Testis (tissue), 3 donors: ENCODE data around the gene BRD9. TPM values are rescaled to one million over a fixed set of nuclear protein-coding genes. Genes with fewer than 3 reads are reported as not detected.

ENCODE experiments used
- DNase-seq: peaks from one replicate; pipeline ENCODE4 v3.0.0-alpha.2; 2019
- H3K27ac ChIP-seq, 2 donors: fragments of 200-600 bp; sonication (generic); one replicate each; pipeline ENCODE4 v1.5.1; 2019
- H3K27me3 ChIP-seq: fragments of 200-600 bp; sonication (generic); one replicate; pipeline ENCODE4 v1.5.1; 2019
- H3K36me3 ChIP-seq: fragments of 200-600 bp; sonication (generic); one replicate; pipeline ENCODE4 v1.5.1; 2017; ENCODE audit warnings: low read depth; ENCODE audit errors: missing control alignments
- H3K4me1 ChIP-seq: fragments of 200-600 bp; sonication (generic); one replicate; pipeline ENCODE4 v1.5.1; 2019
- H3K4me3 ChIP-seq, 2 donors: fragments of 200-600 bp; sonication (generic); one replicate each; pipeline ENCODE4 v1.5.1; 2017 to 2019
- H3K9me3 ChIP-seq: fragments of 200-600 bp; sonication (generic); one replicate; pipeline ENCODE4 v1.5.1; 2017
- POLR2A ChIP-seq: fragments of 450-650 bp; IDR thresholded peaks from one replicate; pipeline ENCODE4 v1.6.1; 2017; ENCODE audit warnings: antibody characterized with exemption, mild to moderate bottlenecking, moderate library complexity
- WGBS, 2 donors: methylation state at CpG; one replicate each; pipeline ENCODE4 v1.1.5; 2018; 5-methylcytosine and 5-hydroxymethylcytosine counted together
- intact Hi-C: fragments of 100-400 bp; cut with DNase I; formaldehyde crosslinking; loops from one replicate; pipeline ENCODE4 v1.15.1; 2023; ENCODE audit warnings: low total_unique reads
- polyA plus RNA-seq: library from polyadenylated mRNA; stranded (reverse); fragments of 350-450 nt; fragmentation: Illumina TruSeq; extraction: RNeasy Lipid Tissue Mini Kit (QIAGEN cat#74804); gene quantifications from one replicate; pipeline ENCODE4 v1.2.3, GENCODE V29; 2014; ENCODE audit warnings: low read depth, low replicate concordance; ENCODE audit not compliant: insufficient read depth
- total RNA-seq, 2 donors: library from RNA; depleted of rRNA; stranded (reverse); fragments of >200 nt; gene quantifications; one replicate each; pipeline ENCODE4 v1.2.3, GENCODE V29; 2016
- TF ChIP-seq, protein P1 (sequence below), 3 experiments: fragments of 450-650 bp in 2 of 3; fragments of 200-600 bp in 1 of 3; sonication (generic) in 1 of 3; IDR thresholded peaks; one replicate each; pipeline ENCODE4 v1.5.1; 2016 to 2019; ENCODE audit warnings: antibody characterized with exemption in 3 of 3, mild to moderate bottlenecking in 2 of 3, moderate library complexity in 1 of 3

BRD9 gene
- total and polyA plus RNA-seq, 3 donors from 2014 or later = 51.5 to 101 (median 68.6) TPM

DNA sequence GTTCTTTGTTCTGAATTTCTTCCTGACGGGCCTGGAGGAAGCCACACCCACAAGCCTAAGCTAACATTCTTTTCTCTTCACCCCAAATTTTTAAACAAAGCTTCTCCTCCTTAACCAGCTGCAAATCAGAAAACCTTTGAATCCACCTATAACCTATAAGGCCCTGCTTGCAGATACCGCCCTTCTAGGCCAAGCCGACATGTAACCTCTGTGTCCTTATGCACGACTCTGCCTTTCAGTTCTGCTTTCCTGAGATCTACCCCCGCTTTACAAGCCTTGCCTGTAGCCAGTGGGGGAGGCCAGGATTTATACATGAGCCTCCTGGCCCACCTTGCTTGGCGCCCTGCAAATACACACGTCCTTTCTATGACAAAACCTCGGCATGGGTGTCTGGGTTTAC is 19.3 kb downstream of the BRD9 start:
- H3K9me3 ChIP-seq = no peaks in the 10 kb centered on the region
- no peaks in the 10 kb centered on the region for H3K36me3 ChIP-seq
- DNase-seq = no peak
- 82 to 85% methylated on average over 8 of the region's 8 CpGs for WGBS, 2 donors
- no peak overlapping the region for H3K27ac ChIP-seq
- no peaks in the 10 kb centered on the region for H3K4me1 ChIP-seq
- intact Hi-C loops = no loop called here
- no peaks in the 10 kb centered on the region for H3K27me3 ChIP-seq
- no peak overlapping the region for H3K4me3 ChIP-seq
- TF ChIP-seq, protein P1, sequence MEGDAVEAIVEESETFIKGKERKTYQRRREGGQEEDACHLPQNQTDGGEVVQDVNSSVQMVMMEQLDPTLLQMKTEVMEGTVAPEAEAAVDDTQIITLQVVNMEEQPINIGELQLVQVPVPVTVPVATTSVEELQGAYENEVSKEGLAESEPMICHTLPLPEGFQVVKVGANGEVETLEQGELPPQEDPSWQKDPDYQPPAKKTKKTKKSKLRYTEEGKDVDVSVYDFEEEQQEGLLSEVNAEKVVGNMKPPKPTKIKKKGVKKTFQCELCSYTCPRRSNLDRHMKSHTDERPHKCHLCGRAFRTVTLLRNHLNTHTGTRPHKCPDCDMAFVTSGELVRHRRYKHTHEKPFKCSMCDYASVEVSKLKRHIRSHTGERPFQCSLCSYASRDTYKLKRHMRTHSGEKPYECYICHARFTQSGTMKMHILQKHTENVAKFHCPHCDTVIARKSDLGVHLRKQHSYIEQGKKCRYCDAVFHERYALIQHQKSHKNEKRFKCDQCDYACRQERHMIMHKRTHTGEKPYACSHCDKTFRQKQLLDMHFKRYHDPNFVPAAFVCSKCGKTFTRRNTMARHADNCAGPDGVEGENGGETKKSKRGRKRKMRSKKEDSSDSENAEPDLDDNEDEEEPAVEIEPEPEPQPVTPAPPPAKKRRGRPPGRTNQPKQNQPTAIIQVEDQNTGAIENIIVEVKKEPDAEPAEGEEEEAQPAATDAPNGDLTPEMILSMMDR (IDR thresholded peaks at IDR 0.05) = no peak
- TF ChIP-seq POLR2A = no peak

DNA sequence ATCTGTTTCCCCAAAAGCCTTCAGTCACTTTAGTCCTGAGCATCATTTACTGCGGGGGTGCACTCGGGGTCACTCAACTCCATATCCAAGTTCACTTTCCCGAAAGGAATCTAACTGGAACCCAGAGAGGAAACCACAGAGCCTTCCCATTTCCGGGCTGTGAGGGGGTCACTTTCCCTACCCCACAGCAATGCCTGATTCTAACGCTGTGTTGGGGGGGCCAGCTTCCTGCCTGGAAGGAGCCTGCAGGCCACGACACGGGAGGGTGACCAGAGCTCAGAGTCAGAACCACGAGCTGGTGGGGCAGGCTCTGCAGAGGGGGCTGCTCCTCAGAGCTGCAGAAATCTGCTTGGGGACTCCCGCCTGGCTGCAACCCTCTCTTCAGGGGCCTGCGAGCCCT is 20.3 kb downstream of the BRD9 start:
- DNase-seq = no peak
- TF ChIP-seq, protein P1 (IDR thresholded peaks at IDR 0.05) = no peak
- TF ChIP-seq POLR2A = no peak
- H3K4me3 ChIP-seq = no peak overlapping the region
- no peaks in the 10 kb centered on the region for H3K4me1 ChIP-seq
- no peak overlapping the region for H3K27ac ChIP-seq
- H3K27me3 ChIP-seq = no peaks in the 10 kb centered on the region
- intact Hi-C loops = no loop called here
- H3K36me3 ChIP-seq = no peaks in the 10 kb centered on the region
- 87 to 94% methylated on average over 7 to 10 of the region's 10 CpGs for WGBS, 2 donors
- H3K9me3 ChIP-seq = no peaks in the 10 kb centered on the region

DNA sequence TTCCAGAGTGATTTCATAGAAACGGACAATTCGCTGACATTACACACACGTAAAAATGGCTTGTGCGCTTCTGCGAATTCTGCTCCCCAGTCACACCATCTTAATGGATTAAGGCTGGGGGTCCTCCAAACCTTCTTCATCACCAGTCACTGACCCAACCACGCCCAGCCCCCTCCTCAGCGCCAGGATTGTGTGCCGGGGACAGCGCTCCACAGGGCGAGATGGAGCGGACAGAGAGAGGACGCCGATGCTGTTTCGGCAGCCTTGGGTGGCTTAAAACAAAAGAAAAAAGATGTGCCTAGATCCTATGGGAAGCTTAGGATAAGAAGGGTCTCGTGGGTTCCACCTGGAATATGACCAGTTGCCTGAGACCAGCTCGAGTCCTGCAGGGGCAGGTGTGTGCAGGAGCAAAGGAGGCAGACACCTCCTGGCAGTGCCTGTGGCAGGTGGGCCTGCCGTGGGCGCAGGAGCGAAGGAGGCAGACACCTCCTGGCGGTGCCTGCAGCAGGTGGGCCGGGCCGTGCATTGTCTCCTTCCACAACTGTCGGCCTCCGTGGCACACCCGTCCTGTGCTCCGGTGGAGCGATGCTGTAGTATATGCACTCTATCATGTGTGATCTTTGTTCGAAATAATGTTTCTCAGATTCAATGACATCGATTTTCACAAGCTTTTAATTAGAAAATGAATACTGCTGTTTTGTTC is 20.9 kb downstream of the BRD9 start:
- intact Hi-C loops = no loop called here
- H3K27ac ChIP-seq = no peak overlapping the region
- no peaks in the 10 kb centered on the region for H3K36me3 ChIP-seq
- H3K4me1 ChIP-seq = no peaks in the 10 kb centered on the region
- 94 to 97% methylated on average over 23 to 29 of the region's 29 CpGs for WGBS, 2 donors
- TF ChIP-seq, protein P1 (IDR thresholded peaks at IDR 0.05) = no peak
- TF ChIP-seq POLR2A = no peak
- DNase-seq = no peak
- H3K27me3 ChIP-seq = no peaks in the 10 kb centered on the region
- no peak overlapping the region for H3K4me3 ChIP-seq
- no peaks in the 10 kb centered on the region for H3K9me3 ChIP-seq

DNA sequence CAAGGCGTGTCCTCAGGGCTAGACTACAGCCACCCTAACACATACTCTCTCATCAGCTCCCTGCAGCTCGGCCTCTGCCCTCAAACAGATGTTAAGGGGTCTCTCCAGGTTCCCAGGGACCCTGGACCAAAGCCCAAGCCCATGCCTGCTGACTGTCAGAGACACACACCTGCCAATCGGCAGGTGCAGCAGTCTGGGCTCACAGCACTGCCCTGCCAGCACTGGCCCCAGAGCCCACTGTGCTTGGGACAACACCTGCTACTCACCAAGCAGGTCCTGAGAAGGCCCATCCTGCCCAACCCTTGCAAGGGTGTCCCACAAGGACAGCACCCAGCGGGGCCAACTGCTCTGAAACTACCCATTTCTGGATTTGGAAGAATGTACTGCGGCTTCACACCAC is 21.6 kb downstream of the BRD9 start:
- intact Hi-C loops = no loop called here
- Histone ChIP-seq H3K36me3 (no peaks in the 10 kb centered on the region), H3K4me1 (no peaks in the 10 kb centered on the region), H3K4me3 (no peak overlapping the region), H3K27me3 (no peaks in the 10 kb centered on the region), H3K27ac (no peak overlapping the region), H3K9me3 (no peaks in the 10 kb centered on the region)
- no peak for TF ChIP-seq POLR2A
- TF ChIP-seq, protein P1 (IDR thresholded peaks at IDR 0.05) = no peak
- DNase-seq = no peak
- whole genome bisulfite sequencing, 2 donors = 91 to 99% methylated on average over 5 of the region's 5 CpGs
